HEK293 (cell line): Measurements from ENCODE around the gene PKIB.

ENCODE experiments used
- AEBP2 ChIP-seq: fragments of 450-650 bp; formaldehyde crosslinking; IDR thresholded peaks from 2 replicates; pipeline ENCODE4 v1.5.1; 2016; ENCODE audit warnings: missing biosample characterization, missing genetic modification characterization, borderline replicate concordance
- ATF2 ChIP-seq: fragments of 450-650 bp; formaldehyde crosslinking; IDR thresholded peaks from 2 replicates; pipeline ENCODE4 v1.5.1; 2016; ENCODE audit warnings: missing biosample characterization, missing genetic modification characterization, low read depth
- CTCF ChIP-seq: fragments of 450-650 bp; formaldehyde crosslinking; IDR thresholded peaks from 2 replicates; pipeline ENCODE4 v1.5.1; 2016; ENCODE audit warnings: missing biosample characterization, missing genetic modification characterization
- KLF16 ChIP-seq: fragments of 450-650 bp; formaldehyde crosslinking; IDR thresholded peaks from 2 replicates; pipeline ENCODE4 v1.5.1; 2017; ENCODE audit warnings: missing biosample characterization, missing genetic modification characterization
- PRDM6 ChIP-seq: fragments of 450-650 bp; formaldehyde crosslinking; IDR thresholded peaks from 2 replicates; pipeline ENCODE4 v1.5.1; 2017; ENCODE audit warnings: missing biosample characterization, missing genetic modification characterization
- REST ChIP-seq: fragments of 450-650 bp; formaldehyde crosslinking; IDR thresholded peaks from 2 replicates; pipeline ENCODE4 v1.5.1; 2016; ENCODE audit warnings: missing biosample characterization, missing genetic modification characterization
- YY1 ChIP-seq: fragments of 450-650 bp; formaldehyde crosslinking; IDR thresholded peaks from 2 replicates; pipeline ENCODE4 v1.5.1; 2018; ENCODE audit warnings: missing biosample characterization, missing genetic modification characterization
- ZEB2 ChIP-seq: fragments of 450-650 bp; formaldehyde crosslinking; IDR thresholded peaks from 2 replicates; pipeline ENCODE4 v1.5.1; 2016; ENCODE audit warnings: missing biosample characterization, missing genetic modification characterization
- ZNF133 ChIP-seq: fragments of 450-650 bp; formaldehyde crosslinking; IDR thresholded peaks from 2 replicates; pipeline ENCODE4 v1.5.1; 2016; ENCODE audit warnings: missing biosample characterization, missing genetic modification characterization
- ZNF24 ChIP-seq: fragments of 450-650 bp; formaldehyde crosslinking; IDR thresholded peaks from 2 replicates; pipeline ENCODE4 v1.5.1; 2016; ENCODE audit warnings: missing biosample characterization, missing genetic modification characterization
- ZNF292 ChIP-seq: fragments of 450-650 bp; formaldehyde crosslinking; IDR thresholded peaks from 2 replicates; pipeline ENCODE4 v1.5.1; 2016; ENCODE audit warnings: low read depth, missing biosample characterization, missing genetic modification characterization, borderline replicate concordance
- ZNF558 ChIP-seq: fragments of 450-650 bp; formaldehyde crosslinking; IDR thresholded peaks from 2 replicates; pipeline ENCODE4 v1.5.1; 2016; ENCODE audit warnings: missing biosample characterization, missing genetic modification characterization

GRCh38 chr6:122631571-122632249, 21.5 kb downstream of the PKIB start:
- TF ChIP-seq CTCF (tag by site-specific recombination) (no peak), YY1 (no peak), PRDM6 (no peak), REST (no peak), ZNF133 (tag by site-specific recombination) (no peak), ZEB2 (tag by site-specific recombination) (no peak), ATF2 (tag by site-specific recombination) (no peak), ZNF24 (tag by site-specific recombination) (no peak), ZNF558 (tag by site-specific recombination) (no peak), KLF16 (tag by site-specific recombination) (no peak), AEBP2 (no peak), ZNF292 (tag by site-specific recombination) (no peak)
